T-helper 2 cell treated with Interferon-gamma antibody and Interleukin-4, amounts not matched to agents 100 ng/mL and 5 ng/mL, for 36 hours (primary cell): ENCODE data around the gene FANCC. TPM values are rescaled to one million over a fixed set of nuclear protein-coding genes. Genes with fewer than 3 reads are reported as not detected.

Source experiments
- intact Hi-C: fragments of 100-400 bp; cut with micrococcal nuclease; formaldehyde crosslinking; loops from one replicate; pipeline ENCODE4 v1.15.1; 2023
- total RNA-seq: library from RNA; stranded (reverse); gene quantifications from 2 replicates; pipeline ENCODE4 v1.2.3, GENCODE V29; 2022

Gene FANCC
- total RNA-seq, 1 donor from 2014 or later: 15.9 TPM

DNA sequence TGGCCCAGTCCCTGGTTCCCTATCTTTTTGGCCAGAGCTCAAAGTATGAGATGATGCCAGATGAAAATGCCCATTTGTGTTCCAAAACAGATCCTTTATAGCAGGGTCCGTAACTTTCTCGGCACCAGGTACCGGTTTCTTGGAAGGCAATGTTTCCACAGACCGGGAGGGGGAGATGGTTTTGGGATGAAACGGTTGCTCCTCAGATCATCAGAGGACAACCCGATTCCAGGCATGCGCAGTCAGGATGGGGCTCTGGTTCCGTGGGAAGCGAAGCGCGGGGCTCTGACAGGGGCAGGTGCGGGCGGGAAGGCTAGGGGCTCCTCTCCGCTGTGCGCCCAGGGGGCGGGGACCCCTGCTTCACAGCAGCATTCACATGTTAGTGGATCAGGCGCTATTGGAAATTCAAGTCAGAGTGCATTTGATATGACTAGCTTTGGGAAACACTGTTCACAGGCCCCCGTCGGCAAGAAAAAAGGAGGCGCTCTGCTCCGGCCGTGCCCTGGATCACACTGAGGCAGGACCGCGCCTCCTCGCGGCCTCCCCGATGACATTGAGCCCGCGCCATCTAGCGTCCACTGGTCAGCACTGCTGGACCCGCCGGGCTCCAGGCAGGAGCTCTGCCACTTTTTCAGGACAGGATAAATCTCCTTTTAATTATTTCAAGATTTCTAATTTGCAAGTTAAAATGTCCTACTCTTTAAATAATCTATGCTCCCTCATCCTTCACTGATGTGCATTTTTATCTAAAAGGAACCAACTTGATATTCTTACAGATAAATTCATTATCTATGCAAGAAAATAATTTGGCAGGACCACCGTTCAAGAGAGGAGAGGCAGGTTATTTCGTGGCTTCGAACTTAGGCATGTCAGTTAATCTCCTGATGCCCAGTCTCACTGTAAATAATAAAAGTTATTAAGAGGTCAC lies 190.0 kb downstream of the FANCC start:
- intact Hi-C loops: loop anchor here (1.0 kb wide), 2 partner anchors 344 to 458 kb away; no protein-coding TSS in a partner anchor

DNA sequence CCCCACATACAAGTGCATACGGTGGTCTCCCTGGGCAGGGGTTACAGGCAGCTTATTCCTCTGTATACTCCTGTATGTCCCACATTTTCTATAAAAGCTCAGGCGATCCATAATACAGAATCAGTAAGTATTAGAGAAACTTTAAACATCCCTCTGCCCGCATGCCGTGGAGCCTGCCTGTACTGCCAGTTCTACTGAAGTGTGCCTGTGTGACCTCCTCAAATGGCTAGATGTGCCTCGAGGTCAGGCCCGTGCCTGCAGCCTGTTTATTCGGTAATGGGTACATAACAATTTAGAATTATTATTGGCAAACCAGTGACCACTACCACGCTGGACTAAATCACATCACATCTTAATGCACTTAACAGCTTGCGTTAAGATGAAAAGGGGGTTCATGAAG lies 190.8 kb downstream of the FANCC start:
- intact Hi-C loops: loop anchor here (1.0 kb wide), 2 partner anchors 343 to 457 kb away; no protein-coding TSS in a partner anchor

DNA sequence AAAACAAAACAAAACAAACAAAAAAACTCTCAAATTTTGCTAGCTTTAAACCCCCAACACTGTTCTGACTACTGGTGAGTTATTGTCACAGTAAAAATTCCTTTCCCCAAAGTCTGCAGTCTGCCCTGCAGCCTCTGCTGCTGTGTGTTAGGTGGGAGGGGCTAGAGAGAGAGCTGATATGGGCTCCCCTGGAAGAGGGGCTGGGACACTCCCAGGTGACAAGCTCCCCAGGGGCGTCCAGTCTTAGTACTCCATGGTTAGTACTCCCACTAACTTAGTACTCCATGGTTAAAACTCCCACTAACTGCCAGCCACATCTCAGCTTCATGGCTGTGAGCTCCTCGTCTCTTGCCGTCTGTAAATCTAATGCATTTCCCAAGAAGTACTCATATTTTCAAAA lies 191.9 kb downstream of the FANCC start:
- intact Hi-C loops: no loop called here

DNA sequence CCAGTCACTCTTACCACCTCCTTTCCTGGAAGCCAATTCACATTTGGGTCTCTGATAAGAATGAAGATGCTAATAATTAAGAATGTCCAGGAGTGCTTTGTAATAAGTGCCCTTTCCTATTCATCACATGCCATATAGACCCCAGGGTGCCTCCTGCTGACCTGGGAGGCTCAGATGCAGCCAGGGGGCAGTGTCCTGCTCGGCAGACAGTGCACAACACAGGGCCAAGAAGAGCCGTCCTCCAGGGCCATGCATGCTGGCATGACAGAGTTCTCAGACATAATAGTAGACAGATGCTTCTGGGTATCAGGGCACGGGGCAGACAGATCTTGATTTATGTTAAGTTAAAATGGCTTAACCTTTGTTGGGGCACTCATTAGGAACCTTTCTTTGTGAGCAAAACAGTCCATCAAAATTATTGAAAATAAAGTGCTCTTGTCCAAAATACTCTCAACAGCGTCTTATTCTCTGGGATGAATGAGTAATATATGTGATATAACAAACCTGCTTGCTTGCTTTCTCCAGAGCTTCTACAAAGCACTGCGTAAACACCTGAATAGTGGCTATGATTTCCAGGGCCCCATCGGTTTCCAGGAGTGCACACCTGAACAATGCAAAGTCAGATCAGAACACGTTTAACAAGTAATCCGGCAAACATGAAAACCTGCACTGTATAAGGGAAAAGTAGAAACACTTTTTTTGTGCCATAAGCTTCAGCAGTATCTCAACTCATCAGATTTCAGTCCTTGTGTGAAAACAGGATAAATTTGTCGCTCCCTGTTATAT lies 192.7 kb downstream of the FANCC start:
- intact Hi-C loops: no loop called here

DNA sequence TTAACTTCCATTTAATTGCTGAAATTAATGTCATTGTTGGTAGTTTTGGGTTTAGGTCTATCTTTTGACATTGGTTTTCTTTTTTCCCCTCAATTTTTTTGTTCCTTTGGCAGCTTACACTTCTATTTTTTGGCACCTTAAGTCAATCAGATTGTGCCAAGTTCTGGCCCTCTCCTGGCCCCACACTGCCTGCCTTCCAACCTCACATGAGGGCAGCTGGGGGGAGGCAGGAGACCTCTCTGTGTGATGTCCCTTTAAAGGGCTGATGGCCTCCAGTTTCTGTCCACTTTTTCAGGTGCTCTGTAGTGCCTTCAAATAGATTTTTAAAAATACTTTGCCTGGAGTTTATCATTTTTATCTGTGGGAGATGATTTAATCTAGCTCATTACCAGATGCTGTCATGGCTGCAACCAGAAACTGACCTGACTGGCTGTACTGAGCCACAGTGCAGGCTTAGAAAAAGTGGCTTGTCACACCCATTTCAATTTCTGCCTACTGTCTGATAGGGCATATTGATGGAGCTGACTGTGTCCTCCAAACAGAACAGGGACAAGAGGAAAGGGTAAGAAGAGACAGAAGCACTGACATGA lies 196.6 kb downstream of the FANCC start:
- intact Hi-C loops: no loop called here

DNA sequence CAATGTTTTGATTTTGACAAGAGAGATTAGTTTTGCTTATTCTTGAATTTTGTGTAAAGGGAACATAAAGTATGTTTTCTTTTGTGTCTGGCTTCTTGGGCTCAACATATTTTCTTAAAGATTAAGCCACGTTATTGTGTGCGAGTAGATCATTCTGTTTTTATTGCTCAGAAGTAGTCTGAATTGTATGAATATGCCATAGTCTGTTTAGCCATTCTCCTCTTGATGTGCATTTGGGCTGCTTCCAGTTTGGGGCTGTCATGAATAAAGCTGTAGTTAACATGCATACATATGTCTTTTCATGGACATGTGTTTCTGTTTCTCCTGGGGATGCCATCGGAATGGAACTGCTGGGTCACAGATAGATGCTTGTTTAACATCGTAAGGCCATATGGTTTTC lies 198.9 kb downstream of the FANCC start:
- intact Hi-C loops: no loop called here

DNA sequence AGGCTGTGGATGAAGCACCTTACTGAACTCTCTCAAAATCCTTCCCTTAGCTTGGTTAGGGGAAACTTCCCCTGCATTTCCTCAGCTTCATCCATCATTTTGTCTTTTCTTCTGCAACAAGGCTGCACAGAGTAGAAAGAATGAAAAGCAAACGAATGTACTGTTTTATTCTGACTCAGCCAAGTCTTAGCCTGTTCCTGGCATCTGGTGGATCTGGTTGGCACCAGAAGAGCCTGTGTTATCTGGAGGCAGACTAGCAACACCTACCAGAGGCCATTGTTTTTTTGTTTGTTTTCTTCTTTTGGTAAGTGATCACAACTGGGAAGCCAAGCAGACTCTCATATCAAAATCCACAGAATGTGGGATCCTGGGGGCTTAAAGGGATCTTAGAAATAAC lies 200.7 kb downstream of the FANCC start:
- intact Hi-C loops: no loop called here

DNA sequence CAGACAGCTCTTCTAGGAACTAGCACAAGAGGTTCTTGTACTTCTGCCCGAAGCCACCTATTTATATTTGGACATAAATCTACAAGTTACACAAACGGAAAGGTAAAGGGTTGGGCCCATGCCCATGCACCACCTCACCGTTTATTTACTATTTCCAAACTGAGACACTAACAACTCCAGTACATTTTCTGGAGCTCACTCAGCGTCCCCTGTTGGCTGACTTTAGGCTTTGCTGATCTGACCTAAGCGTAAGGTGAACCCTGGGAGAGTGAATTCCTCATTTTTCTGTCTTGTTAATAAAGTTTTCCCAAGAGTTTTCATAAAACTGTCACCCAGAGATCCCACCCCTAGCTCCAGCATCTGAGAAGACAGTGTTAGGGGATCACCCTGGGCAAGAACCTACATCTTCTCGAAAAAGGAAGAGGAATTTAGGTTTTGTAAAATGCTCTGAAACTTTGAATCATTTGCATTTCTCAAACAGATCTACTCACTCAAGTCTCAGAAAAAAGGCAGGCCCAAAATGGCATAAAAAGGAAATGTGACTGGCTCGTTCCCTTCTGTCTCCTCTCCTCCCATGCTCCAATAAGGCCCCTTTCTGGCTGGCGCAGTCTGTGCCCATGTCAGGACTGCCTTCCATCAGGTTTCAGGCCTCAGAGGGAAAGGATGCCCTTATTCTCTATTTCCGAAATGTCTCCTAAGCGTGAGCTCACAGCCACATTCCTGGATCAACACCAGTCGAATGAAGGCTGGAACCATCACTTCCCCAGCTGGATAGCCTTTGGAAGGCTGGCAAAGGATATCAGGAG lies 201.3 kb downstream of the FANCC start:
- intact Hi-C loops: no loop called here

DNA sequence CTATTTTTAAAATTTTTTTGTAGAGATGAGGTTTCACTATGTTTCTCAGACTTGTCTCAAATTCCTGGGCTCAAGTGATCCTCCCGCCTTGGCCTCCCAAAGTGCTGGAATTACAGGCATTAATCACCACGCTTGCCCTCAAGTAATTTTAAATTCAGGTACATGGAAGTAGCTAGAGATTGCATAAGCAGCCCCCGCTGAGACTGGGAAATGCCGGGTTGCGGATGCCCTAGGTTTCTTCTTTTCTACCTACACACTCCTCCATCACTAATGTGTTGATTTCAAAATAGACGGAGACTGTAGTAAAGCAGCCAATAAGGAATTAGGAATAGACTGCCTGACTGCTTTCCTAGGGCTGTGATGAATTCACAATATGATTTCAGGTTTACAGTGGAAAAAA lies 202.4 kb downstream of the FANCC start:
- intact Hi-C loops: no loop called here

DNA sequence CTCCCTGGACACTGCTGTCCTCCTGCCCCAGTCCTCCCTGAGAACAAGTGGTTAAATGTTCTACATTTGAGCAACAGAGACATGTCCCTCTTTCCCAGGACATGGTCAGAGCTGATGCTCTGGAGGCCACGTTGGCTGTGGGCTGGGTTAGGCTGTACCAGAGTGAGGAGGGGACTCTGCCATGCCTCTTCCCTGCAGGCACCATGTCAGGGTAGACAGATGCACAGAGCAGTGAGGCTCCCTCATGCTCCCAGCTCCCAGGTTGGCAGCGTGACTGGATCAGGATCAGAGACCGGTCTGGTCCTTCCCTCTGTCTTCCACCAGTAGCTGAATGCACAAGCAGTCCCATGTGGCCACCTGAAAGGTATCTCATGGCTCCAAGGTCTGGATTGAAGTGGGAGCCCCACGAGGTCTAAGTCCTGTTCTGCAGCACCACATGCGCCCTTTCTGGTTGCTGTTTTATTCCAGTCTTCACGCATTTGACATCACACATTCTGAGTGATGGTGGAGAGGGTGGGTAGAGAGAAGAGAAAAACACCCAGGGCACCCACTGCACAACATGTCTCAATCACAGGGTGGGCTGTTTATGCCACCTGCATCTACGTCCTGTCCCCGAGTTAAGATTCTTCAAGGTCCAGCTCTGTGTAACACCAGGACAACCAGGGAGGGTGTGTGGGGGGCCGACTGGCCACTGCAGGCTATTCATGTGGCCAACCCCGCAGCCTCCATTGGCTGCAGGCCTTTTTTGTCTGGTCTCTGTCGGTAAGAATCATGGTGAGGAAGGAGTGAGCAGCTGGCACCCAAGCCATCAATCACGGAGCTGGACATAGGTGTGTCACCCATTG lies 204.9 kb downstream of the FANCC start:
- intact Hi-C loops: no loop called here

DNA sequence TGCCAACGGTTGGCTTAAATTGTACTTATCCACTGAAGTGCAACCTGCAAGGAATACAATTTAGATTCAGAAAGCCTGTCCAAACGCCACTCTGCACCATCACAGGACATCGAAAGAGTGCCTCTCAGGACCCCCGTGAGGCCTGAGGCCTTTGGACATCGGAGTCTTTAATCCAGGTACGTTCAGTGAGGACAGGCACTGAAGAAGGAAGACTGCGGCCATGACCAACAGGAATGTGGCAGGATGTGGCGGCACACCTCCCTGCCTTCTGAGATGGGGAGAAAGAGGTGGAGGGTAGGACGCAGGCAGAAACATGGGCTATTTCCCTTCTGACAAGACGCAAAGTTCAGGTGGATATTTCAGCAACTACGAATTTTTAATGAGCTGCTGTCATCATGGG lies 205.8 kb downstream of the FANCC start:
- intact Hi-C loops: no loop called here

DNA sequence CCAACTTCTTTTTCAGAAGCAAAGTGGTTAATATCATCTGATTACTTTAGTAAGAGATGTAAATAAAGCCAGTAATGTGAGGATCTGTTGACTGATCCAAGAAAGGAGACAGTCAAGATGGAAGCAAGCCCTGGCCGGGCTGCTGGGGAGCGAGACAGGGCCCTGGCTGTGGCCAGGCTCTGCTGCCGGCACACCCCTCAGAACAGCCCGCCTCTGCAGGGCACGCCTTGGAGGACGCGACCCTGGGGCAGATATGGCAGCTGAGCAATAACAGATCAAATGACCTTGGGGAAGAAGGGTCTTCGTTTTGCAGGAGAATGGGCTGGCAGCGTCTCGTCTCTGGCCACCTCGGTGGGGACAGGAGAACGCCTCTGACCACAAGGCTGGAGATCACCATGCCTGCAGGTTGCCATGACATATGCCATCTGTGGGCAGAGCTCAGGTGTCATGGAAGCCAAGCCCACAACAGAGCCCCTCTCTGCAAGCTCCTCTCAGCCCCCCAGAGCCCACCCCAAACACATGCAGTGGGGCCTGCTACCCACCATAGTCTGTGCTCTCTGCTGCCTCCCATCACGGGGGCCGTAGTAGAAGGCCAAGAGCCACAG lies 206.5 kb downstream of the FANCC start:
- intact Hi-C loops: no loop called here

DNA sequence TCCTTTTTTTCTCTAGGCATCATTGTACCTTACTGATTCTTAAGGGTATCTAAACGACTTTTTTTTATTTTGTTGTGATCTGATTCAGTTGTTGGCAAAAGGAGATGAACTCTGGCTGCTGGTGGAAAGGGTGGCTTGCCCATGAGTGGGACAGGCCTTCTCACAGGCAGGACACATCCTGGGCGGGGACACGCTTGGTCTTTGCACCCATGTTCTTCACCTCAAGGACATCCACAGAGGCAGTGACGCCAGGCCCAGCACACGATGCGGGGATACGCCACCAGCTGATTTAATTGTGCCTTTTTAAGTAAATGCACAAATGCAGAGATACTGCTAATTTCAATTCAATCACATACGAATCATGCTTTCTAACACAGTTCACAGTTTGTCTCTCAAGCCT lies 208.1 kb downstream of the FANCC start:
- intact Hi-C loops: no loop called here

DNA sequence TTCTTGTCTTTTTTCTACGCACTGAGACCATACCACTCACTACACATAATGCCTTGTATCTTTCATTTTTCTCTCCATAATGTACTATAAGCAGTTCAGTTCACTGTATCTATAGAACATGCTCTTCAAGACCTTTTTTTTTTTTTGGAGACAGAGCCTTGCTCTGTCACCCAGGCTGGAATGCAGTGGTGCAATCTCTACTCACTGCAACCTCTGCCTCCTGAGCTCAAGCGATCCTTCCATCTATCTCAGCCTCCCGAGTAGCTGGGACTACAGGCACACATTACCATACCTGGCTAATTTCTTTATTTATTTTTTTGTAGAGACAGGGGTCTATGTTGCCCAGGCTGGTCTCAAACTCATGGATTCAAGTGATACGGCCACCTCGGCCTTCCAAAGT lies 208.7 kb downstream of the FANCC start:
- intact Hi-C loops: no loop called here

DNA sequence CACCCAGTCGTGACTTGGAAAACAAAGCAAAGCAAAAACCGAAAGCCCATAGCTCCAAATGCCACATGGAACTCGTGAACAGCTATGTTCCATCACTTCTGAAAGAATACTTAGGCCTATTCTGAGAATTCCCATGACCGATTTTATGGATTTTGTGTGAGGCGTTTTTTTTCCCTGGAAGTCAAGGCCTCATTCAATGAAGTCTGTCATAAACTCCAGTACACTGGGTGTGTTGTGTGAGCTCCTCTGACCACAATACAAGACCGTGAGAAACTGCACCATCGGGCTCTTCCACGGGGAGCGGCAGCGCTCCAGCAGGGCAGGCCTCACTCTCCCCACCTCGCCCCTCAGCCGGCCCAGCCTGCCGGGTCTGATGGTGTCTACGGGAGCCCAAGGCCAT lies 209.5 kb downstream of the FANCC start:
- intact Hi-C loops: no loop called here

DNA sequence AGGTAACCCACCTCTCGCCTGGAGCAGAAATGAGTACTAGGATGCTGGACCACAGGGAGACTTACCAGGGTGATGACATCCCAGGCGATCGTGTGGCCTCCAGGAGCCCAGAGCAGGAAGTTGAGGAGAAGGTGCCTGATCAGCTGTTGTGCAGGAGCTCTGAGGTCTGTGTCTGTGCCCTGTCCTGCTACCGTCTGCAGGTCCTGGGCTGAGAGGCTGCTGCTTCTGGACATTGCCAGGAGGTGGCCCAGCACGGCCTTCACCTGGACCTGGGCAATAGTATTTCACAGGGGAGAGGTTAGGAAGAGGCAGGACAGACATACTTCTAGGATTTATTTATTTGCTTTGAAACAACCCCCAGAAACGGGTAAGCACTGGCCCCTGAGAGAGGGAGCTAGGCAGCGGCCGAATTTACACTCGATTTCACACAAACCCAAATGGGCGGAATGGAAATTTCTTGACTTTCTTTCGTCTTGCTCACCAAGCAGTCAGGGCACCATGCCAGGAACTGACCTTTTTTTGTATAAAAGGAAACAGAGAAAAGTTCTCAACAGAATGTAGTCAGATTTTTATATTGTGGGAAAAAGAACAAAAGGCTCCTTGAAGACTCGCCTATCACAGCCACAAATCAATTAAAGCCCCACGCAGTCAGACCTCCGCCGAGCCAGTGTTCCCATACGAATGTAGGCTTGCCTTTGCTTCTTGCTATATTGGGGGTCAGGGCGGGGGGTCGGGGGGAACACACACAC lies 210.3 kb downstream of the FANCC start:
- intact Hi-C loops: no loop called here

DNA sequence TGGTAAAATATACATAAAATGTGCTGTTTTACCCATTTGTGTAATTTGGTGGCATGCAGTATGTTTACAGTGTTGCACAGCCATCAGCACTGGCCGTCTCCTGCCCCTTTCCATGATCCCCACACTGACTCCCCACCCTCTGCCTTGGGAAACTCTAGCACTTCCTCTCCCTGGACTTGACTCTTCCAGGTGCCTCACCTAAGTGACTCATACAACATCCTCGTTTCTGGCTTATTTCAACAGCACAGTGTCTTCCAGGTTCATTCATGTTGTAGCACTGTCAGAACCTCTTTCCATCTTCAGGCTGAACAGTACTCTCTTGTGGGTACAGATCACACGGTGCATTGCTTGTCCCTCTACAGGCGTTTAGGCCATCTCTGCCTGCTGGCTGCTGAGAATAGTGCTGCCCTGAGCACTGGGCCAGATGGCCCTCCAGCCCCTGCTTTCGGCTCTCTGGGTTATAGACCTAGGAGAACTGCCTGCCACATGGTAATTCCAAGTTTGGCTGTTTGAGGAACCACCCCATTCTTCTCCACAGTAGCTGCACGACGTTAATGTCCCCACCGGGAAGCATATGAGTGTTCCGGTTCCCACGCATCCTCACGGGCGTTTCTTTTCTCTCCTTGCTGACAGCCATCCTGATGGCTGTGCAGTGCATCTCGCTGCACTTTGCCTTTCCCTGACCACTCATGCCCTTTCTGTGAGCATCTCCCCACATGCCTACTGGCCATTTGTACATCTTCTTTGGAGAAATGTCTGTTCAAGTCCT lies 211.8 kb downstream of the FANCC start:
- intact Hi-C loops: no loop called here

DNA sequence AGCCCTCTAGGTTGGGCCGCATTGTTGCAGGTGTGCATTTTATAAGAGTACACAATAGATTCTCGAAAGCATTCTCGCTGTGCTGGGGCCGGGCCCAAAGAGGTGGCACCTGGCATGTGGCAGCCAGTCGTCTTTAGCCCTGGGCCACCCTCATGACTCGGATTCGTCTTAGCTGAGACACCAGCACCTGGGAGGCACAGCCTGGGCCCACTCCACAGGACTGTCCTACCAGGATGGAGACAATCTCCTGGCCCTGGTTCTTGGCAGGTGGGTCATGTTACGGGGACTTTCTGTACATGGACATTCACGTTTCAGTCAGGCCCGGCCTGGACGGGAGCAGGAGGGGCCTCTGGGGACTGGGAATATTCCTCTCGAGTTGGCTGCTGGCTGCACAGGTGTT lies 212.5 kb downstream of the FANCC start:
- intact Hi-C loops: no loop called here
